ENCODE data around the gene ARHGEF9.

GRCh38 chrX:63782515-63782914 lies 2.5 kb downstream of the ARHGEF9 start:
- TF ChIP-seq CTCF (IDR thresholded peaks at IDR 0.05), result no peak
- TF ChIP-seq POLR2A (IDR thresholded peaks at IDR 0.05), result no peak

All from uterus (tissue), 2 donors.